Bone marrow (tissue), 2 donors: ENCODE data around the gene GBX2.

Experiments used
- DNase-seq, 2 donors: peaks; one replicate each; lab custom pipeline; 2025; lab: John Stamatoyannopoulos, UW

Gene GBX2

GRCh38 chr2:236180831-236181453 is 12.8 kb upstream of the GBX2 start:
- DNase-seq: no peak

- DNase-seq: no peak
These were observed 12.1 kb upstream of the GBX2 start for GRCh38 chr2:236180076-236180816.

GRCh38 chr2:236179236-236180075 is 11.3 kb upstream of the GBX2 start:
- DNase-seq: no peak

GRCh38 chr2:236178890-236179235 is 10.7 kb upstream of the GBX2 start:
- DNase-seq: no peak

GRCh38 chr2:236177967-236178889 is 10.0 kb upstream of the GBX2 start:
- no peak for DNase-seq

GRCh38 chr2:236177604-236177966 is 9.4 kb upstream of the GBX2 start:
- no peak for DNase-seq

- DNase-seq: no peak
These were observed 8.8 kb upstream of the GBX2 start for GRCh38 chr2:236176951-236177350.

GRCh38 chr2:236176417-236176816 is 8.2 kb upstream of the GBX2 start:
- DNase-seq: no peak

- DNase-seq: no peak
These were observed 7.5 kb upstream of the GBX2 start for GRCh38 chr2:236175548-236176150.

- DNase-seq: no peak
These were observed 5.8 kb upstream of the GBX2 start for GRCh38 chr2:236173729-236174607.

- no peak for DNase-seq
These were observed 5.0 kb upstream of the GBX2 start for GRCh38 chr2:236173036-236173728.

- no peak for DNase-seq
These were observed 4.3 kb upstream of the GBX2 start for GRCh38 chr2:236172255-236173035.

GRCh38 chr2:236171680-236172254 is 3.6 kb upstream of the GBX2 start:
- DNase-seq: no peak

GRCh38 chr2:236171181-236171679 is 3.0 kb upstream of the GBX2 start:
- DNase-seq: no peak

GRCh38 chr2:236170590-236171165 is 2.5 kb upstream of the GBX2 start:
- no peak for DNase-seq

- no peak for DNase-seq
These were observed 1.8 kb upstream of the GBX2 start for GRCh38 chr2:236169741-236170589.

GRCh38 chr2:236169151-236169721 is 1.1 kb upstream of the GBX2 start:
- no peak for DNase-seq
